H1 (cell line): ENCODE data around the gene INTS6. TPM values are rescaled to one million over a fixed set of nuclear protein-coding genes. Genes with fewer than 3 reads are reported as not detected.

Experiments used
- CTCF ChIA-PET: fragments of 300-600 bp; sonication (Branson Sonifier 250); formaldehyde crosslinking; loops from one replicate; lab custom pipeline; 2021; ENCODE audit not compliant: partially characterized antibody; lab: Charles Lee
- POLR2A ChIA-PET: fragments of 300-600 bp; sonication (Branson Sonifier 250); formaldehyde crosslinking; loops from one replicate; lab custom pipeline; 2021; ENCODE audit warnings: inconsistent platforms; ENCODE audit not compliant: partially characterized antibody; lab: Charles Lee
- DNase-seq, 2 experiments: peaks; one replicate each; pipeline versions ENCODE4 v3.0.0 to v3.0.0-alpha.2; 2010 to 2022; ENCODE audit warnings: low spot score in 2 of 2, low read depth in 1 of 2, mixed read lengths in 1 of 2
- FAIRE-seq: peaks from 2 replicates; lab custom pipeline; 2011; peaks lifted over from hg19 to GRCh38; lab: Jason Lieb, UNC
- H2AFZ ChIP-seq: 2 replicates; pipeline ENCODE4 v1.8.1; 2012; ENCODE audit warnings: low read length, inconsistent platforms
- H2AK5ac ChIP-seq: 2 replicates; pipeline ENCODE4 v1.6.1; 2013; ENCODE audit warnings: low read depth, low read length
- H2BK120ac ChIP-seq: replicated peaks from 2 replicates; pipeline ENCODE3; 2013; ENCODE audit warnings: low read depth, low read length, inconsistent platforms
- H2BK12ac ChIP-seq: 2 replicates; pipeline ENCODE4 v1.6.1; 2013; ENCODE audit warnings: low read depth, low read length
- H2BK15ac ChIP-seq: 2 replicates; pipeline ENCODE4 v1.6.1; 2013; ENCODE audit warnings: low read length
- H2BK20ac ChIP-seq: 2 replicates; pipeline ENCODE4 v1.6.1; 2013; ENCODE audit warnings: low read length
- H2BK5ac ChIP-seq: 2 replicates; pipeline ENCODE4 v1.6.1; 2013; ENCODE audit warnings: low read depth, low read length
- H3K14ac ChIP-seq: 2 replicates; pipeline ENCODE4 v1.6.1; 2013; ENCODE audit warnings: inconsistent platforms; ENCODE audit not compliant: insufficient read length
- H3K18ac ChIP-seq: 2 replicates; pipeline ENCODE4 v1.6.1; 2013; ENCODE audit warnings: low read length; ENCODE audit errors: extremely low read depth
- H3K23ac ChIP-seq: 2 replicates; pipeline ENCODE4 v1.6.1; 2013; ENCODE audit warnings: inconsistent platforms; ENCODE audit not compliant: insufficient read length
- H3K23me2 ChIP-seq: 2 replicates; pipeline ENCODE4 v1.6.1; 2013; ENCODE audit warnings: low read depth, low read length
- H3K27ac ChIP-seq: 2 replicates; pipeline ENCODE4 v1.6.1; 2011; ENCODE audit warnings: low read depth, low read length, inconsistent platforms
- H3K27me3 ChIP-seq, 4 experiments: replicated peaks in 1 of 4; 1 replicate in 1 of 4; 2 replicates in 3 of 4; pipeline versions ENCODE4 v1.6.1 to v1.8.1; 2011 to 2013; ENCODE audit warnings: low read length in 3 of 4, mild to moderate bottlenecking in 3 of 4, inconsistent platforms in 2 of 4, mixed read lengths in 2 of 4, moderate library complexity in 1 of 4; ENCODE audit not compliant: control insufficient read depth in 3 of 4, insufficient read depth in 3 of 4; ENCODE audit errors: extremely low read depth in 1 of 4
- H3K36me3 ChIP-seq, 4 experiments: 2 replicates each; pipeline versions ENCODE4 v1.6.1 to v1.8.1; 2011 to 2013; ENCODE audit warnings: mild to moderate bottlenecking in 4 of 4, low read length in 3 of 4, moderate library complexity in 2 of 4, control low read depth in 1 of 4, inconsistent platforms in 1 of 4; ENCODE audit not compliant: insufficient read depth in 4 of 4, control insufficient read depth in 2 of 4
- H3K4ac ChIP-seq: replicated peaks from 2 replicates; pipeline ENCODE3; 2013; ENCODE audit warnings: low read length, low read depth, mixed read lengths, inconsistent platforms; ENCODE audit not compliant: insufficient read length
- H3K4me1 ChIP-seq, 4 experiments: replicated peaks in 1 of 4; 1 replicate in 1 of 4; 2 replicates in 3 of 4; pipeline versions ENCODE4 v1.6.1 to v1.8.1; 2011 to 2013; ENCODE audit warnings: low read length in 3 of 4, inconsistent platforms in 2 of 4, mixed read lengths in 1 of 4; ENCODE audit not compliant: insufficient read depth in 4 of 4, control insufficient read depth in 3 of 4
- H3K4me2 ChIP-seq, 2 experiments: 2 replicates each; pipeline versions ENCODE4 v1.6.1 to v1.8.1; 2011 to 2013; ENCODE audit warnings: low read depth in 2 of 2, low read length in 2 of 2, control low read depth in 1 of 2, inconsistent platforms in 1 of 2, mild to moderate bottlenecking in 1 of 2; ENCODE audit not compliant: insufficient read depth in 1 of 2
- H3K4me3 ChIP-seq, 4 experiments: fragments of 200-600, 300-600 bp in 1 of 4; sonication (generic), shearing (Covaris generic), sonication (Bioruptor Twin) in 1 of 4; 2 replicates each; pipeline versions ENCODE4 v1.5.1 to v1.8.1; 2011 to 2016; ENCODE audit warnings: low read length in 4 of 4, low read depth in 3 of 4, control low read depth in 2 of 4, inconsistent platforms in 2 of 4, mild to moderate bottlenecking in 2 of 4, mixed read lengths in 1 of 4, moderate library complexity in 1 of 4; ENCODE audit not compliant: insufficient read depth in 2 of 4; ENCODE audit errors: extremely low read depth in 1 of 4
- H3K56ac ChIP-seq: replicated peaks from 2 replicates; pipeline ENCODE3; 2013; ENCODE audit warnings: low read depth, mild to moderate bottlenecking, mixed read lengths, low read length, inconsistent platforms; ENCODE audit not compliant: insufficient read length
- H3K79me1 ChIP-seq: 2 replicates; pipeline ENCODE4 v1.6.1; 2013; ENCODE audit warnings: low read depth, low read length, control low read depth
- H3K79me2 ChIP-seq, 2 experiments: 2 replicates each; pipeline versions ENCODE4 v1.6.1 to v1.8.1; 2012 to 2013; ENCODE audit warnings: low read length in 2 of 2, mild to moderate bottlenecking in 2 of 2, inconsistent platforms in 1 of 2; ENCODE audit not compliant: insufficient read depth in 2 of 2, control insufficient read depth in 1 of 2
- H3K9ac ChIP-seq, 4 experiments: replicated peaks in 1 of 4; 1 replicate in 1 of 4; 2 replicates in 3 of 4; pipeline versions ENCODE4 v1.6.1 to v1.8.1; 2011 to 2013; ENCODE audit warnings: low read depth in 3 of 4, low read length in 3 of 4, control low read depth in 2 of 4, mild to moderate bottlenecking in 2 of 4, moderate library complexity in 2 of 4, inconsistent platforms in 1 of 4; ENCODE audit errors: extremely low read depth in 1 of 4
- H3K9me3 ChIP-seq, 2 experiments: 2 replicates each; pipeline versions ENCODE4 v1.6.1 to v1.8.1; 2012 to 2013; ENCODE audit warnings: mild to moderate bottlenecking in 2 of 2, moderate library complexity in 2 of 2, control low read depth in 1 of 2, inconsistent platforms in 1 of 2, low read depth in 1 of 2, low read length in 1 of 2, mixed read lengths in 1 of 2; ENCODE audit not compliant: insufficient read depth in 2 of 2
- H4K20me1 ChIP-seq, 2 experiments: replicated peaks in 1 of 2; 2 replicates each; pipeline versions ENCODE3 to v1.8.1; 2011 to 2013; ENCODE audit warnings: inconsistent platforms in 2 of 2, low read length in 2 of 2, mild to moderate bottlenecking in 1 of 2; ENCODE audit not compliant: insufficient read depth in 2 of 2, control insufficient read depth in 1 of 2
- H4K5ac ChIP-seq: 2 replicates; pipeline ENCODE4 v1.6.1; 2013; ENCODE audit warnings: low read length, low read depth, mixed read lengths, inconsistent platforms; ENCODE audit not compliant: insufficient read length
- H4K8ac ChIP-seq: 2 replicates; pipeline ENCODE4 v1.8.0; 2013; ENCODE audit warnings: mild to moderate bottlenecking, moderate library complexity, low read length, inconsistent platforms; ENCODE audit not compliant: insufficient read depth; ENCODE audit errors: extremely low read depth
- H4K91ac ChIP-seq: replicated peaks from 2 replicates; pipeline ENCODE3; 2013; ENCODE audit warnings: low read length, mixed read lengths, inconsistent platforms; ENCODE audit not compliant: insufficient read length
- CTBP2 ChIP-seq: IDR thresholded peaks from 2 replicates; pipeline ENCODE4 v1.7.0; 2011; ENCODE audit warnings: borderline replicate concordance, mild to moderate bottlenecking, moderate library complexity, mixed read lengths, low read length; ENCODE audit not compliant: insufficient read depth, insufficient read length
- EGR1 ChIP-seq: IDR thresholded peaks from 2 replicates; pipeline ENCODE4 v1.6.1; 2011; ENCODE audit warnings: low read depth, low read length, borderline replicate concordance
- FOSL1 ChIP-seq: IDR thresholded peaks from 2 replicates; pipeline ENCODE4 v1.6.1; 2011; ENCODE audit warnings: mild to moderate bottlenecking, low read depth, low read length, moderate library complexity; ENCODE audit not compliant: insufficient read depth
- HDAC2 ChIP-seq, 2 experiments: fragments of 300-600 bp in 1 of 2; sonication (generic) in 1 of 2; IDR thresholded peaks; 2 replicates each; pipeline ENCODE4 v1.6.1; 2011 to 2012; ENCODE audit warnings: low read depth in 2 of 2, low read length in 2 of 2, mild to moderate bottlenecking in 2 of 2, moderate library complexity in 2 of 2, borderline replicate concordance in 1 of 2, inconsistent platforms in 1 of 2
- JUN ChIP-seq: IDR thresholded peaks from 2 replicates; pipeline ENCODE4 v1.6.1; 2011; ENCODE audit warnings: low read depth, mild to moderate bottlenecking, improper control_type of control experiment, low read length
- KDM5A ChIP-seq: fragments of 200-600 bp; IDR thresholded peaks from 2 replicates; pipeline ENCODE4 v1.7.1; 2012; ENCODE audit warnings: mild to moderate bottlenecking, low read length, inconsistent platforms, mixed read lengths
- MAFK ChIP-seq: IDR thresholded peaks from 2 replicates; pipeline ENCODE4 v1.6.1; 2012; ENCODE audit warnings: low read depth, mild to moderate bottlenecking, improper control_type of control experiment, low read length
- NANOG ChIP-seq: IDR thresholded peaks from 2 replicates; pipeline ENCODE4 v1.6.1; 2011; ENCODE audit warnings: low read length, low read depth, mild to moderate bottlenecking, inconsistent platforms; ENCODE audit not compliant: insufficient read depth, poor library complexity, severe bottlenecking
- TAF1 ChIP-seq: IDR thresholded peaks from 2 replicates; pipeline ENCODE4 v1.6.1; 2011; ENCODE audit warnings: mild to moderate bottlenecking, low read depth, low read length
- TEAD4 ChIP-seq: IDR thresholded peaks from 2 replicates; pipeline ENCODE4 v1.6.1; 2012; ENCODE audit warnings: low read depth, low read length, inconsistent platforms, mixed read lengths
- WGBS, 2 experiments: shearing (Covaris generic) in 1 of 2; methylation state at CpG; one replicate each; pipeline versions ENCODE4 v1.1.6 to v1.1.7; 2013 to 2015; ENCODE audit warnings: low lambda C conversion rate in 2 of 2, mixed read lengths in 2 of 2, inconsistent platforms in 1 of 2, low coverage in 1 of 2, missing lambda C conversion rate in 1 of 2; ENCODE audit not compliant: insufficient replicate concordance in 2 of 2, insufficient coverage in 1 of 2, insufficient read length in 1 of 2; ENCODE audit errors: extremely low coverage in 1 of 2, missing lambda C conversion rate in 1 of 2; 5-methylcytosine and 5-hydroxymethylcytosine counted together
- polyA plus RNA-seq, 7 experiments: library from polyadenylated mRNA; depleted of rRNA in 3 of 7; stranded (reverse) in 5 of 7; unstranded in 2 of 7; fragments of >200 nt in 5 of 7; fragments of 200-250 nt in 2 of 7; gene quantifications; 1 replicate in 5 of 7; 2 replicates in 1 of 7; 4 replicates in 1 of 7; pipeline versions ENCODE4 v1.2.1 to v1.2.3, GENCODE V29; 2011 to 2013; ENCODE audit warnings: missing spikeins in 2 of 7, mixed read lengths in 2 of 7
- total RNA-seq: library from RNA; stranded (reverse); fragmentation: NEBNext Ultra II Directional; extraction: Animal tissue kit (Norgen Biotek cat#: 25700); gene quantifications from 2 replicates; pipeline ENCODE4 v1.2.1, GENCODE V29; 2021
- TF ChIP-seq, protein P1 (sequence below): IDR thresholded peaks from 2 replicates; pipeline ENCODE4 v1.6.1; 2012; ENCODE audit warnings: low read length, inconsistent platforms

Gene INTS6
- total and polyA plus RNA-seq, 2 of the 8 experiments (the other 6 are each of a cell fraction or from before 2014, with no cell fraction given) = 12.6 to 42.8 TPM

DNA sequence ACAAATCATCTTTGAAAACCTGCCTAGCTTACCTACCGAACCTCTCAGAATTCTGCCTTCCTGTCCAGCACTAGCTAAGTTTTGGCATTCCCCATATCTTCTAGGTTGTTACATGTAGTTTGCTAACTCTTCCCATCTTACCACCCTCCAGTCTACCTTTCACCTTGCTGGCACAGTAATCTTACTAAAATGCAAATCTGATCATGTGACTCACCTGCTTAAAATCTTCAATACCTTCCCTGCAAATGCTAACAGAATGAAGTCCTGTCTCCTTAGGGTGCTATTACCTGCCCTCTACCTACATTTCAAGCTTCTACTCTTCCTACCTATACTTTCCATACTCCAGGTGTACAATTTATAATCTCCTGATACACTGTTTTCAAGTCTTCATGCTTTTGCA lies 30.4 kb downstream of the INTS6 start:
- CTCF ChIA-PET = interaction anchor here (0.7 to 0.8 kb wide), 2 partner anchors 15 to 27 kb away, joined by 3 read pairs; no protein-coding TSS in a partner anchor
- H4K20me1 ChIP-seq = no peaks in the 10 kb centered on the region
- TF ChIP-seq NANOG = no peak
- no peak for TF ChIP-seq MAFK
- TF ChIP-seq TEAD4 = no peak
- no peak for TF ChIP-seq EGR1
- no peak for TF ChIP-seq CTBP2
- no peak for TF ChIP-seq FOSL1
- TF ChIP-seq, protein P1, sequence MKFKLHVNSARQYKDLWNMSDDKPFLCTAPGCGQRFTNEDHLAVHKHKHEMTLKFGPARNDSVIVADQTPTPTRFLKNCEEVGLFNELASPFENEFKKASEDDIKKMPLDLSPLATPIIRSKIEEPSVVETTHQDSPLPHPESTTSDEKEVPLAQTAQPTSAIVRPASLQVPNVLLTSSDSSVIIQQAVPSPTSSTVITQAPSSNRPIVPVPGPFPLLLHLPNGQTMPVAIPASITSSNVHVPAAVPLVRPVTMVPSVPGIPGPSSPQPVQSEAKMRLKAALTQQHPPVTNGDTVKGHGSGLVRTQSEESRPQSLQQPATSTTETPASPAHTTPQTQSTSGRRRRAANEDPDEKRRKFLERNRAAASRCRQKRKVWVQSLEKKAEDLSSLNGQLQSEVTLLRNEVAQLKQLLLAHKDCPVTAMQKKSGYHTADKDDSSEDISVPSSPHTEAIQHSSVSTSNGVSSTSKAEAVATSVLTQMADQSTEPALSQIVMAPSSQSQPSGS = no peak
- TF ChIP-seq KDM5A = no peak
- no peak for TF ChIP-seq JUN
- no peak for TF ChIP-seq HDAC2 (IDR thresholded peaks at IDR 0.05; ENCODE audit: borderline replicate concordance in 1 of 2, low read depth in 2 of 2, low read length in 2 of 2)
- no peak for TF ChIP-seq TAF1

More for the DNA sequence above, 30.4 kb downstream of the INTS6 start:
- H2BK15ac ChIP-seq = no peak overlapping the region
- H3K23ac ChIP-seq = no peak overlapping the region
- DNase-seq (no peak), FAIRE-seq (no peak)
- peak overlapping the region in 1 of 2 experiments; percentile 1; a peak in 1 of 4 replicates for H3K4me2 ChIP-seq
- no peak overlapping the region for H4K91ac ChIP-seq
- H3K14ac ChIP-seq = no peak overlapping the region
- H3K23me2 ChIP-seq = no peaks in the 10 kb centered on the region; the same call in 1 of the 2 replicates
- H3K4ac ChIP-seq = no peak overlapping the region
- WGBS, 2 experiments = 70% methylated on average over 1 of the region's 1 CpG; no CpG with 5 or more reads in 1 of the 2 experiments
- peak overlapping the region; percentile 72 for H2BK20ac ChIP-seq
- no peaks in the 10 kb centered on the region for H3K27me3 ChIP-seq
- H4K5ac ChIP-seq = peak overlapping the region; percentile 43
- no peak overlapping the region for H3K56ac ChIP-seq
- H2BK120ac ChIP-seq = no peak overlapping the region
- H3K9ac ChIP-seq = no peak overlapping the region
- POLR2A ChIA-PET = interaction anchor here (0.8 kb wide), 1 partner anchor 27 kb away, joined by 3 read pairs; no protein-coding TSS in a partner anchor
- H2BK5ac ChIP-seq = no peak overlapping the region
- H2BK12ac ChIP-seq = no peak overlapping the region
- H3K36me3 ChIP-seq = peaks cover 0 to 25% (median 10%) of the 10 kb centered on the region in 4 experiments; a peak in 5 of 8 replicates
- H3K79me2 ChIP-seq = peaks cover 0 to 91% of the 10 kb centered on the region in 2 experiments; a peak in 2 of 4 replicates
- no peak overlapping the region for H2AFZ ChIP-seq
- H4K8ac ChIP-seq = no peak overlapping the region
- H3K4me1 ChIP-seq = peaks cover 6 to 31% (median 13%) of the 10 kb centered on the region in 4 experiments
- H3K9me3 ChIP-seq = peaks cover 0 to 2% of the 10 kb centered on the region in 2 experiments; a peak in 1 of 4 replicates
- no peaks in the 10 kb centered on the region for H3K79me1 ChIP-seq
- H3K4me3 ChIP-seq = no peak overlapping the region
- H3K18ac ChIP-seq = no peak overlapping the region
- H2AK5ac ChIP-seq = no peak overlapping the region
- no peak overlapping the region for H3K27ac ChIP-seq
